ENCODE measurements around the gene SYCP1. TPM values are rescaled to one million over a fixed set of nuclear protein-coding genes. Genes with fewer than 3 reads are reported as not detected.

SYCP1 gene
- total and polyA plus RNA-seq, 2 of the 8 experiments (the other 6 are each of a cell fraction or from before 2014, with no cell fraction given) = 0.11 to 0.26 TPM

GRCh38 chr1:114979278-114979891 is 124.7 kb downstream of the SYCP1 start:
- no peak overlapping the region for H2AK5ac ChIP-seq (ENCODE audit: low read depth, low read length)
- H3K4me3 ChIP-seq (ENCODE audit: extremely low read depth in 1 of 4, insufficient read depth in 2 of 4, low read depth in 3 of 4, low read length in 4 of 4) = no peak overlapping the region
- 42% methylated on average over 4 of the region's 4 CpGs; no CpG with 5 or more reads in 1 of the 2 experiments for WGBS, 2 experiments (ENCODE audit: extremely low coverage in 1 of 2, insufficient coverage in 1 of 2, insufficient read length in 1 of 2, insufficient replicate concordance in 2 of 2, low coverage in 1 of 2, low lambda C conversion rate in 2 of 2, missing lambda C conversion rate in 1 of 2)
- no peak for TF ChIP-seq NRF1 (IDR thresholded peaks at IDR 0.05; ENCODE audit: low read depth, low read length)
- no peak for TF ChIP-seq TCF12 (IDR thresholded peaks at IDR 0.05; ENCODE audit: low read depth, low read length)
- TF ChIP-seq RAD21 (IDR thresholded peaks at IDR 0.05 in 1 of 2, conservative IDR thresholded peaks at IDR 0.05 in 1 of 2; ENCODE audit: low read depth in 2 of 2, low read length in 2 of 2) = peak; percentile 78
- no peak for TF ChIP-seq CBX8 (IDR thresholded peaks at IDR 0.05; ENCODE audit: borderline replicate concordance, low read depth, low read length)
- TF ChIP-seq RBBP5 (IDR thresholded peaks at IDR 0.05; ENCODE audit: borderline replicate concordance, low read depth, low read length) = no peak
- TF ChIP-seq TAF7 (optimal IDR thresholded peaks at IDR 0.05; ENCODE audit: borderline replicate concordance, low read depth, low read length) = no peak
- no peak for TF ChIP-seq NANOG (IDR thresholded peaks at IDR 0.05; ENCODE audit: insufficient read depth, low read depth, low read length, poor library complexity, severe bottlenecking)
- no peak for TF ChIP-seq RNF2 (IDR thresholded peaks at IDR 0.05; ENCODE audit: borderline replicate concordance, low read depth, low read length, missing control alignments, poor library complexity, severe bottlenecking)
- peak in 2 of 3 experiments; percentile 65 to 71; a peak in 3 of 4 replicates for TF ChIP-seq CTCF (IDR thresholded peaks at IDR 0.05; ENCODE audit: control extremely low read depth in 1 of 3, insufficient read depth in 1 of 3, low read depth in 1 of 3, low read length in 3 of 3)

More at GRCh38 chr1:114979278-114979891, 124.7 kb downstream of the SYCP1 start:
- no peak overlapping the region for H3K23ac ChIP-seq (ENCODE audit: insufficient read length)
- no peak overlapping the region for H3K4me2 ChIP-seq (ENCODE audit: insufficient read depth in 1 of 2, low read depth in 2 of 2, low read length in 2 of 2)
- no peak overlapping the region for H2BK120ac ChIP-seq (replicated peaks; ENCODE audit: low read depth, low read length)
- H3K27ac ChIP-seq (ENCODE audit: low read depth, low read length) = no peak overlapping the region
- H3K4ac ChIP-seq (replicated peaks; ENCODE audit: insufficient read length, low read depth, low read length) = no peak overlapping the region
- no peaks in the 10 kb centered on the region for H3K9me3 ChIP-seq (ENCODE audit: insufficient read depth in 2 of 2, low read depth in 1 of 2, low read length in 1 of 2)
- H3K36me3 ChIP-seq (ENCODE audit: control insufficient read depth in 2 of 4, insufficient read depth in 4 of 4, low read length in 3 of 4) = no peaks in the 10 kb centered on the region
- peak in 1 of 2 experiments; percentile 81 for DNase-seq (ENCODE audit: low read depth in 1 of 2, low spot score in 2 of 2)
- no peak overlapping the region for H3K56ac ChIP-seq (replicated peaks; ENCODE audit: insufficient read length, low read depth, low read length)
- H3K4me1 ChIP-seq (replicated peaks in 1 of 4; ENCODE audit: control insufficient read depth in 3 of 4, insufficient read depth in 4 of 4, low read length in 3 of 4) = no peaks in the 10 kb centered on the region
- no peaks in the 10 kb centered on the region for H3K23me2 ChIP-seq (ENCODE audit: low read depth, low read length)
- no peak overlapping the region for H2BK20ac ChIP-seq (ENCODE audit: low read length)
- no peak overlapping the region for H2BK12ac ChIP-seq (ENCODE audit: low read depth, low read length)
- ChIA-PET POLR2A (ENCODE audit: partially characterized antibody) (no interaction called here), CTCF (ENCODE audit: partially characterized antibody) (interaction anchor here (0.7 to 2.0 kb wide), 14 partner anchors 10 to 303 kb away, joined by 3 to 16 read pairs (median 4); partner anchors contain the start of gene TSPAN2)
- no peak overlapping the region for H2AFZ ChIP-seq (ENCODE audit: low read length)
- H3K27me3 ChIP-seq (replicated peaks in 1 of 4; ENCODE audit: control insufficient read depth in 3 of 4, extremely low read depth in 1 of 4, insufficient read depth in 3 of 4, low read length in 3 of 4) = no peaks in the 10 kb centered on the region
- no peaks in the 10 kb centered on the region for H4K20me1 ChIP-seq (replicated peaks in 1 of 2; ENCODE audit: control insufficient read depth in 1 of 2, insufficient read depth in 2 of 2, low read length in 2 of 2)
- H3K14ac ChIP-seq (ENCODE audit: insufficient read length) = no peak overlapping the region
- H4K5ac ChIP-seq (ENCODE audit: insufficient read length, low read depth, low read length) = no peak overlapping the region
- H3K18ac ChIP-seq (ENCODE audit: extremely low read depth, low read length) = no peak overlapping the region
- FAIRE-seq = peak; percentile 81
- H2BK15ac ChIP-seq (ENCODE audit: low read length) = no peak overlapping the region
- no peak overlapping the region for H2BK5ac ChIP-seq (ENCODE audit: low read depth, low read length)
- no peaks in the 10 kb centered on the region for H3K79me2 ChIP-seq (ENCODE audit: control insufficient read depth in 1 of 2, insufficient read depth in 2 of 2, low read length in 2 of 2)
- no peak overlapping the region for H4K8ac ChIP-seq (ENCODE audit: extremely low read depth, insufficient read depth, low read length)
- H3K79me1 ChIP-seq (ENCODE audit: low read depth, low read length) = no peaks in the 10 kb centered on the region
- H3K9ac ChIP-seq (replicated peaks in 1 of 4; ENCODE audit: extremely low read depth in 1 of 4, low read depth in 3 of 4, low read length in 3 of 4) = no peak overlapping the region
- no peak overlapping the region for H4K91ac ChIP-seq (replicated peaks; ENCODE audit: insufficient read length, low read length)
